Vein endothelial cell (primary cell): Measurements from ENCODE around the gene DSEL. TPM values are rescaled to one million over a fixed set of nuclear protein-coding genes. Genes with fewer than 3 reads are reported as not detected.

Source experiments
- total RNA-seq: library from RNA; depleted of rRNA; stranded (reverse); fragments of >200 nt; gene quantifications from 2 replicates; pipeline ENCODE4 v1.2.3, GENCODE V29; 2012

The DSEL gene
- total RNA-seq: 25.1 and 26.8 TPM in 2 replicates

DNA sequence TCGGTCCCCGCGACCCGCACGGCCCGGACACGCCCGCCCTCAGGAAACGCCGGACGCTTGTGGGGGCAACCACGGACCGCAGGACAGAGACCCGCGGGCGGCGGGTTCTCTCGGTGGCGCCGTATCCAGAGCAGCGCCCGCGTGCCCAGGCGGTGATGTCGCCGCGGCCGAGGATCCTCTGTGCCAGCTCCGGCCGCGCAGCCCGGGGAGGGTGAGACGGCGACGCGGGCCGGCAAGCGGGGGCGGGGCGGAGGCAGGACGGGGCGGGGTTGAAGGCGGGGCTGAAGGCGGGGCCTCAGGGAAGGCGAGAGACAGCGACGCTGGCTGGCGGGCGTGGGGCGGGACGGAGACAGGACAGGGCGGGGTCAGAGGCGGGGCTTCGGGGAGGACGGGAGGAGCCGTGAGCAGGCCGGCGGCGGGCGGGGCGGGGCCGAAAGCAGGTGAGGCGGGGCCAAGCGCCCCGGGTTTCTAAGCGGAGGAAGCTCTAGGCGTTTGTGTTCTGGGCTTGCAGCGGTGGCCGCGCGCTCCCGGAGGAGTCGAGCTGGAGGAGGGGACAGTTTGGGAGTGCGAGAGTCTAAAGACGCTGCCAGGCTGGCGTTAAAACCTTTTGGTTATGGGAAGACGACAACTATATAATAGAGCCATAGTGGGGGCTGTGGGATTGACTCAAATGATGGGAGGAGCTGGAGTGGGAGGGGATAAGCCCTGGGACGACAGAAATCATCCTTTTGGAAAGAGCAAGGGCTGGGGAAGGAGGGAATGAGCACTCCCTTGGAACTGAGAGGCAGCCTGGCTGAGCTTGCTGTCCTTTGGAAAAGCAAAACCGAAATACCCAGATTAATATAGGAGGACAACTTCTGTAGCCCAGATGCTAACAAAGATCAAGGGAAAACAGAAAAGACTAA lies at the start of gene DSEL:
DSEL (minus strand) TSS at position 182 of the 905 bp plus-strand sequence. CDS start 2,112 bp downstream, outside the sequence.

